Fibroblast of skin of right quadriceps (primary cell): ENCODE data around the gene C17orf107.

Experiments
- DNase-seq: peaks from one replicate; pipeline ENCODE4 v3.0.0-alpha.2; 2013

The C17orf107 gene

DNA sequence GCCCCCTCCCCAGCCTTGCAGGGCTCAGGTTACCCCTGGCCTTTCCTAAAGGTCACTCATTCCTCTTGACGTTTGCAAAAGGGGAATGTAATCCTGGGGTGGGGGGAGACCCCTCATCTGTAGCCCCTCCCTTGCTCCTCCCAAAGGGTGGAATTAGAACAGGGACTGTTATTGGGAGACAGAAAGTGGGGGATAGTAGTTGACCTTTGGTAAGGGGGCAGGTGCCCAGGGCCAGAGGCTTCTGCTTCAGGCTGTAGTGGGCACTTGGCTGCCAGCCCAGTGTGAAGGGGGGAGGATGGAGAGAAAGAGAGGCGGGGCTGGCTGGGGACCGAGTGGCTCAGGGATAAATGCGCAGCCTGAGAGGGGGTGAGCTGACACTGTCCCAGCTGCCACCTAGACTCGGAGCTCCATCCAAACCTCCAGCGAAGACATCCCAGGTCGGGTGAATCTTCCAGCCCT, 51.4 kb downstream of the C17orf107 start, which contains the start of gene ENO3:
Gene ENO3 (plus strand): TSS at position 374 of the 459 bp plus-strand sequence. CDS start 711 bp downstream, outside the sequence.
- no peak for DNase-seq

DNA sequence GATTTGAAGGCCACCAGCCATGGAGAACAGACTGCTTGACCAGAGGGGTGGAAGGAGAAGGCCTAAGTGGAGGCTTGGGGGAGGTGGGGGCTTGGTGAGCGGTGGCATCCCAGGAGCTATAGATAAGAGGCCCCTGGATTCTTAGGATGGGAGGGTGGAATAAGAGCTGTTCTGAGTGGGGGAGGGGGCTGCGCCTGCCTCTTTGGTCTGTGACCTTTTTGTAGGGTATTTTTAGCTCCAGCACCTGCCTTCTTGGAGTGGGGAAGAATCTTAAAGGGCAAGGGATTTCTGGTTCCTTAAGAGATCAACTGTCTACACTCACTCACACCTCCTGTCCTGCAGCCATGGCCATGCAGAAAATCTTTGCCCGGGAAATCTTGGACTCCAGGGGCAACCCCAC, 52.1 kb downstream of the C17orf107 start:
- no peak for DNase-seq
